Measurements from ENCODE around the gene CETP. TPM values are rescaled to one million over a fixed set of nuclear protein-coding genes. Genes with fewer than 3 reads are reported as not detected.

Gene CETP
- total and polyA plus RNA-seq, 2 of the 13 experiments (the other 11 are each of a cell fraction or from before 2014, with no cell fraction given) = 0.31 to 9.8 TPM

GRCh38 chr16:56931892-56932720 lies 29.6 kb upstream of the CETP start, which contains the start of gene HERPUD1 (continued):
- TF ChIP-seq ZNF768 (CRISPR knock-in tag; IDR thresholded peaks at IDR 0.05) (peak; percentile 83), HOXA9 (CRISPR knock-in tag; IDR thresholded peaks at IDR 0.05; ENCODE audit: borderline replicate concordance) (peak; percentile 87; the same call in 1 of the 2 replicates), ZKSCAN8 (CRISPR knock-in tag; IDR thresholded peaks at IDR 0.05; ENCODE audit: borderline replicate concordance) (no peak), BRD4 (CRISPR knock-in tag; IDR thresholded peaks at IDR 0.05) (peak; percentile 43; the same call in 1 of the 2 replicates), ARID5B (CRISPR knock-in tag; IDR thresholded peaks at IDR 0.05) (peak; percentile 84), ZNF260 (CRISPR knock-in tag; IDR thresholded peaks at IDR 0.05; ENCODE audit: borderline replicate concordance, low read depth) (peak; percentile 91; the same call in 1 of the 2 replicates), SETDB1 (CRISPR knock-in tag; IDR thresholded peaks at IDR 0.05; ENCODE audit: borderline replicate concordance) (no peak), UBTF (CRISPR knock-in tag; IDR thresholded peaks at IDR 0.05) (peak; percentile 83), HIVEP1 (CRISPR knock-in tag; IDR thresholded peaks at IDR 0.05) (peak; percentile 92), ZNF776 (CRISPR knock-in tag; IDR thresholded peaks at IDR 0.05) (peak; percentile 95; the same call in 1 of the 2 replicates), TGIF2 (CRISPR knock-in tag; IDR thresholded peaks at IDR 0.05) (peak; percentile 76; the same call in 1 of the 2 replicates), GMEB1 (CRISPR knock-in tag; IDR thresholded peaks at IDR 0.05; ENCODE audit: borderline replicate concordance) (peak; percentile 93), TARDBP (CRISPR knock-in tag; IDR thresholded peaks at IDR 0.05) (peak; percentile 91), SIN3B (IDR thresholded peaks at IDR 0.05; ENCODE audit: low read length) (no peak; the same call in 1 of the 2 replicates), MIXL1 (CRISPR knock-in tag; IDR thresholded peaks at IDR 0.05) (peak; percentile 32; the same call in 1 of the 2 replicates), PRMT3 (CRISPR knock-in tag; IDR thresholded peaks at IDR 0.05; ENCODE audit: borderline replicate concordance, low read depth) (peak; percentile 56; the same call in 1 of the 2 replicates), CEBPB (IDR thresholded peaks at IDR 0.05; ENCODE audit: borderline replicate concordance, low read depth, low read length) (peak; percentile 99), SNAI1 (CRISPR knock-in tag; IDR thresholded peaks at IDR 0.05; ENCODE audit: borderline replicate concordance) (peak; percentile 99), KMT2A (CRISPR knock-in tag; IDR thresholded peaks at IDR 0.05) (peak; percentile 78; the same call in 1 of the 2 replicates), ZFP36L1 (CRISPR knock-in tag; IDR thresholded peaks at IDR 0.05) (peak; percentile 74; the same call in 1 of the 2 replicates), RFX5 (IDR thresholded peaks at IDR 0.05; ENCODE audit: low read depth, low read length) (peak; percentile 15; the same call in 1 of the 2 replicates), ZNF160 (CRISPR knock-in tag; IDR thresholded peaks at IDR 0.05) (peak; percentile 78)
